ENCODE results near the gene CISD2.

DNA sequence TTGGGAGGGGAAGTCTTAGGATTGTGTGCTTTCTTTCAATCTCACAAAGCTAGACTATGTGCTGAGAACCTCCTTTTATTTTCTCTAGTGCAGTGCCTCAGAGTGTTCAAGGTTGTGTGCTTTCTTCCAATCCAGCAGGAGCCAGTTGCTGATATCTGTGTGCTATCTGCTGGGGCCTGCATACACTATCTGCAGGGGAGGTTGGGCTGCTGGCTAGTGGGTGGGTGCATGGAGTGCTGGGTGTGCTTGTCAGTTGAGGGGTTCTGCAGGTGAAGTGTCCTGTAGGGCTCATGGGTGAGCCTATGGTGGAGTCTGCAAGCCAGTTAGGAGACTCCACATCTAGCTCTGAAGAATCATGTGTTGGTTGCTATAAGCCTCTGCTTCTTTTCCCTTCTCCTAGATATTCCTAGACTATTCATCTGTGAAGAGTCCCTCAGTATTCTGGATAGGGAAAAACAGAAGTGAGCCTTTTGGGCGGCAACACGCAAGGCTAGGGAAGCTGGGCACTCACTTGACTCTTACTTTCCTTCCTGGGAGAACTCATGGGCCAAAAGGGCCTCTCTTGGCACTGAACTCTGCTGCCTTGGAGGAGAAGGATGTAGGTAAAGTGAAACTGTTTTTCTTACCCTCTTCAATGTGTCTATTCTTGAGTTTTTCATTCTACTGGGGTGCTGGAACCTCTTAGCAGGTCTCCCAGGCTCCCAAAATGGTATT is 8.0 kb upstream of the CISD2 start:
- TF ChIP-seq, protein P1, sequence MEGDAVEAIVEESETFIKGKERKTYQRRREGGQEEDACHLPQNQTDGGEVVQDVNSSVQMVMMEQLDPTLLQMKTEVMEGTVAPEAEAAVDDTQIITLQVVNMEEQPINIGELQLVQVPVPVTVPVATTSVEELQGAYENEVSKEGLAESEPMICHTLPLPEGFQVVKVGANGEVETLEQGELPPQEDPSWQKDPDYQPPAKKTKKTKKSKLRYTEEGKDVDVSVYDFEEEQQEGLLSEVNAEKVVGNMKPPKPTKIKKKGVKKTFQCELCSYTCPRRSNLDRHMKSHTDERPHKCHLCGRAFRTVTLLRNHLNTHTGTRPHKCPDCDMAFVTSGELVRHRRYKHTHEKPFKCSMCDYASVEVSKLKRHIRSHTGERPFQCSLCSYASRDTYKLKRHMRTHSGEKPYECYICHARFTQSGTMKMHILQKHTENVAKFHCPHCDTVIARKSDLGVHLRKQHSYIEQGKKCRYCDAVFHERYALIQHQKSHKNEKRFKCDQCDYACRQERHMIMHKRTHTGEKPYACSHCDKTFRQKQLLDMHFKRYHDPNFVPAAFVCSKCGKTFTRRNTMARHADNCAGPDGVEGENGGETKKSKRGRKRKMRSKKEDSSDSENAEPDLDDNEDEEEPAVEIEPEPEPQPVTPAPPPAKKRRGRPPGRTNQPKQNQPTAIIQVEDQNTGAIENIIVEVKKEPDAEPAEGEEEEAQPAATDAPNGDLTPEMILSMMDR (conservative IDR thresholded peaks at IDR 0.05 in 1 of 2, IDR thresholded peaks at IDR 0.05 in 1 of 2; ENCODE audit: low read depth in 1 of 2, low read length in 2 of 2): no peak
- no peak for TF ChIP-seq EZH2 (IDR thresholded peaks at IDR 0.05; ENCODE audit: low read length, missing control alignments)

Data from fibroblast of lung (primary cell).